Spleen (tissue), 7 donors: ENCODE results near the gene SEL1L3.

ENCODE experiments used
- CTCF ChIP-seq, 11 experiments: fragments of 200-600 bp in 7 of 11; fragments of 450-650 bp in 4 of 11; sonication (generic) in 4 of 11; IDR thresholded peaks in 8 of 11; conservative IDR thresholded peaks in 3 of 11; 1 replicate in 7 of 11; 2 replicates in 4 of 11; pipeline versions ENCODE4 v1.4.0 to v1.8.0; 2016 to 2021; ENCODE audit warnings: antibody characterized with exemption in 11 of 11, inconsistent platforms in 4 of 11, mild to moderate bottlenecking in 1 of 11
- POLR2A ChIP-seq, 3 donors: fragments of 450-650 bp; IDR thresholded peaks; one replicate each; pipeline ENCODE4 v1.5.1; 2017; ENCODE audit warnings: antibody characterized with exemption in 3 of 3, mild to moderate bottlenecking in 1 of 3
- POLR2AphosphoS5 ChIP-seq, 3 donors: sonication (generic); formaldehyde crosslinking; IDR thresholded peaks; one replicate each; pipeline ENCODE4 v1.5.1; 2017; ENCODE audit warnings: antibody characterized with exemption in 3 of 3
- donor health status: DM: no; HTN: no; CAD: no; lungs with moderate emphysema.
- donor health status: DM: no; HTN: no; CAD: no.
- donor health status: DM: no; HTN: no; CAD: no.

DNA sequence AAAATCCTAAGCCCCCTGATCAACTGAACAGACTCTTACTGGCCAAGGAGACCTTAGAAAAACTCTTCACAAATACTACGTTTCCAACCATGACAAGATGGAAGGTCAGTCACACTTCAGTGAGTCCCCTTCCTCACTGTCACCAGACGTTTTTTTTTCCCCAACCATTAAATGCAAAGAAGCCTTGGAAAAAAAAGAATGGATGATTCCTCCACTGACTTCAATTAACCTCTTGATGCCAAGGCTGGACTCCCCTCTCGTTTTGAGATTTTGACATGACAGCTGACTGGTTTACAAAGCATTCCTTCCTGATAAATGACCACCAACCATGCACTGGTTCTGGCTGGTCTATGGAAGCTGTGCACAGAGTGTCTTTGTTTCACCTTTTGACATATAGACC is 133.9 kb downstream of the SEL1L3 start:
- TF ChIP-seq CTCF (IDR thresholded peaks at IDR 0.05 in 8 of 11, conservative IDR thresholded peaks at IDR 0.05 in 3 of 11) (no peak), POLR2A (IDR thresholded peaks at IDR 0.05) (no peak), POLR2AphosphoS5 (IDR thresholded peaks at IDR 0.05) (no peak)
